Epithelial cell of esophagus (primary cell): Measurements from ENCODE around the gene IRAK2.

Experiments used
- DNase-seq: peaks from one replicate; pipeline ENCODE4 v3.0.0; 2010; ENCODE audit warnings: low read depth
- H3K4me3 ChIP-seq: 2 replicates; pipeline ENCODE4 v1.5.1; 2011; ENCODE audit warnings: mild to moderate bottlenecking, low read length, control low read depth
- TF ChIP-seq, protein P1 (sequence below): IDR thresholded peaks from 2 replicates; pipeline ENCODE4 v1.5.1; 2011; ENCODE audit warnings: low read depth, mild to moderate bottlenecking, low read length, control low read depth, inconsistent platforms; ENCODE audit not compliant: insufficient read depth; ENCODE audit errors: missing control alignments

Gene IRAK2

GRCh38 chr3:10289787-10290355 is 125.2 kb downstream of the IRAK2 start:
- TF ChIP-seq, protein P1, sequence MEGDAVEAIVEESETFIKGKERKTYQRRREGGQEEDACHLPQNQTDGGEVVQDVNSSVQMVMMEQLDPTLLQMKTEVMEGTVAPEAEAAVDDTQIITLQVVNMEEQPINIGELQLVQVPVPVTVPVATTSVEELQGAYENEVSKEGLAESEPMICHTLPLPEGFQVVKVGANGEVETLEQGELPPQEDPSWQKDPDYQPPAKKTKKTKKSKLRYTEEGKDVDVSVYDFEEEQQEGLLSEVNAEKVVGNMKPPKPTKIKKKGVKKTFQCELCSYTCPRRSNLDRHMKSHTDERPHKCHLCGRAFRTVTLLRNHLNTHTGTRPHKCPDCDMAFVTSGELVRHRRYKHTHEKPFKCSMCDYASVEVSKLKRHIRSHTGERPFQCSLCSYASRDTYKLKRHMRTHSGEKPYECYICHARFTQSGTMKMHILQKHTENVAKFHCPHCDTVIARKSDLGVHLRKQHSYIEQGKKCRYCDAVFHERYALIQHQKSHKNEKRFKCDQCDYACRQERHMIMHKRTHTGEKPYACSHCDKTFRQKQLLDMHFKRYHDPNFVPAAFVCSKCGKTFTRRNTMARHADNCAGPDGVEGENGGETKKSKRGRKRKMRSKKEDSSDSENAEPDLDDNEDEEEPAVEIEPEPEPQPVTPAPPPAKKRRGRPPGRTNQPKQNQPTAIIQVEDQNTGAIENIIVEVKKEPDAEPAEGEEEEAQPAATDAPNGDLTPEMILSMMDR, result no peak
- no peak overlapping the region for H3K4me3 ChIP-seq
- DNase-seq, result no peak

GRCh38 chr3:10290481-10291176 is 125.9 kb downstream of the IRAK2 start:
- TF ChIP-seq, protein P1, result no peak
- DNase-seq, result no peak
- no peak overlapping the region for H3K4me3 ChIP-seq

DNA sequence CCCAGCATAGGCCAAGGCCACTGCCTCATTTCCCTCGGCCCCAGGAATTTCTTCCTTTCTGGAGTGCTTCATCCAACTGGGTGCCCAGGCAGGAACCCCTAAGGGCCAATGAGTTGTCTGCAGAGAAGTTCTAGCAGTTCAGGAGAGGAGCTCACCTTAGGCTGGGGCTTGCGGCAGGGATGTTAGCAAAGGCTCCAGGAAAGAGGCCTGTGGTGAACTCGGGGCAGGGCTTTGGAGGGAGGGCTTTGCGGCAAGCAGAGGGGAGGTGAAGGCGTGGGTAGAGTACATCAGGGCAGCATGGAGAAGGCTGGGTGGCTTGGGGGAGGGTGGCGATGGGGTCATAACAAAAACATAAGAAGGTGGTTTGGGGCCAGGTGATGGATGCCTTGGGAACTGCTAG is 126.9 kb downstream of the IRAK2 start:
- no peak for DNase-seq
- H3K4me3 ChIP-seq, result no peak overlapping the region
- TF ChIP-seq, protein P1, result no peak

- no peak for DNase-seq
- TF ChIP-seq, protein P1, result no peak
Measured at GRCh38 chr3:10292505-10293419, 128.0 kb downstream of the IRAK2 start, which contains the start of gene GHRL. Gene GHRL (minus strand): TSS chr3:10292947. CDS start chr3:10290180, 2,767 bp downstream.

More at GRCh38 chr3:10292505-10293419, 128.0 kb downstream of the IRAK2 start, which contains the start of gene GHRL:
- H3K4me3 ChIP-seq, result no peak within 1 kb of the TSS
